Hippocampal formation (tissue), 2 donors: ENCODE results near the gene CPA5.
"Not testable (repeated sequence)": the region's sequence is repeated elsewhere in the genome, so short reads cannot be mapped to it uniquely, and the experiment has no call there.

Experiments
- DNase-seq, 2 donors: peaks; one replicate each; lab custom pipeline; 2025; lab: John Stamatoyannopoulos, UW

Gene CPA5

DNA sequence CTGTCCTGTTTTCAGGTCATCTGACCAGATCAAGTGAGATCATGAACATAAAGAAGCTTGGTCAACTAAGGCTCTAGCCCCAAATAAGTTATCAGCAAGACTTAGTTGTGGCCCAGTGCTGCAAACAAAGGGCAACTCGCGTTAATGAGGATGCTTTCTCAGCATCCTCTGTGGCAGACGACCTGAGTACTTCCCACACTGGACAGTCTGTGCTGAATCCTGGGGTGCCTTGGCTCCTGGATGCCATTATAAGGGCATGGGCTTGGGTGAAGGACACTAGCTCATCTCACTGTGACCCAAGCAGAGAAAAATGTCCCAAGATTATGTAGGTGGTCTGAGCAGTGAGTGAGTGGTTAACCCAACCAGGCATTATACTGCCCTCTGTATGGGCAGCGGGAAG is 13.9 kb downstream of the CPA5 start:
- DNase-seq = no peak

DNA sequence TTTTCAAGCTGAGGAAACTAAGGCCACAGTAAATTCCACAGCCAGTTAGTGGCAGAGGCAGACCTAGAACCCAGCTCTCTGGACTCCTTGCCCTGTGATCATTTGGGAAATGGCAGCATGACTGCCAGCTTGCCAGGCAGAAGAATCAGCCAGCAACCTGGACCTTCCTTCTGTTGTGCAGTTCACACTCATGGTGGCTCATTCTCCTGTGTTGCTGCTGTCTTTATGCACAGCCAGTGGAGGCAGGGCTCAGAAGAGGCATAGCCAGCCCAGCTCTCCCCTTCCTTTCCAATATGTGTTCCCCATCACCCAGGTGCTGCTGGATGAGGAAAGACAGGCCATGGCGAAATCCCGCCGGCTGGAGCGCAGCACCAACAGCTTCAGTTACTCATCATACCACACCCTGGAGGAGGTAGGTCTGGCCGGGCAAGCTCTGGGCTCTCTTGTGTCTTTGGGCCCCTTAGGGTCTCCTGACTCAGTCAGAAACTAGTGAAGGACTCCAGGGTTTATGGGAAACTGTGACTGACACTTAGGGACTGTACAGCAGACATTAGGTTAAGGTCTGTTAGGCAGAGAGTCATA is 14.8 kb downstream of the CPA5 start:
- DNase-seq = no peak

GRCh38 chr7:130360518-130360917 is 15.9 kb downstream of the CPA5 start:
- no peak for DNase-seq

DNA sequence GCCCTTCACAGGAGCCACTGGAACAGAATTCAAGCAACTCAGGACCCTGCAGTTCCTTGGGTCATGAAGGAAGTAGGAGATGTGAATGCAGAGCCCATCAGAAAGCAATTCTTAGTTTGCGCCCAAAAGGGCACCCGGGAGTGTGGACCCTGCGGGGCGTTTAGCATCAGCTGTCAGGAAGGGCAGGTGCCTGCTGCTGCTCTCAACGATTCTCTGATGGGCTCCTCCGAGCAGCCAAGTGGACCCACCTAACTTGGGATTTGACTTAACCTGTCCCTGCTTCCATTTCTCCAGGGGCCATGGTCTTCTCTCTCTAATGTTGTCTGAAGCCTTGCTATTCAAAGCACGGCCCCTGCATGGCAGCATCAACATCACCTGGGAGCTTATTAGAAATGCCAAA is 17.1 kb downstream of the CPA5 start:
- no peak for DNase-seq

- DNase-seq = no peak
Observed at GRCh38 chr7:130362251-130362816, 17.7 kb downstream of the CPA5 start.

DNA sequence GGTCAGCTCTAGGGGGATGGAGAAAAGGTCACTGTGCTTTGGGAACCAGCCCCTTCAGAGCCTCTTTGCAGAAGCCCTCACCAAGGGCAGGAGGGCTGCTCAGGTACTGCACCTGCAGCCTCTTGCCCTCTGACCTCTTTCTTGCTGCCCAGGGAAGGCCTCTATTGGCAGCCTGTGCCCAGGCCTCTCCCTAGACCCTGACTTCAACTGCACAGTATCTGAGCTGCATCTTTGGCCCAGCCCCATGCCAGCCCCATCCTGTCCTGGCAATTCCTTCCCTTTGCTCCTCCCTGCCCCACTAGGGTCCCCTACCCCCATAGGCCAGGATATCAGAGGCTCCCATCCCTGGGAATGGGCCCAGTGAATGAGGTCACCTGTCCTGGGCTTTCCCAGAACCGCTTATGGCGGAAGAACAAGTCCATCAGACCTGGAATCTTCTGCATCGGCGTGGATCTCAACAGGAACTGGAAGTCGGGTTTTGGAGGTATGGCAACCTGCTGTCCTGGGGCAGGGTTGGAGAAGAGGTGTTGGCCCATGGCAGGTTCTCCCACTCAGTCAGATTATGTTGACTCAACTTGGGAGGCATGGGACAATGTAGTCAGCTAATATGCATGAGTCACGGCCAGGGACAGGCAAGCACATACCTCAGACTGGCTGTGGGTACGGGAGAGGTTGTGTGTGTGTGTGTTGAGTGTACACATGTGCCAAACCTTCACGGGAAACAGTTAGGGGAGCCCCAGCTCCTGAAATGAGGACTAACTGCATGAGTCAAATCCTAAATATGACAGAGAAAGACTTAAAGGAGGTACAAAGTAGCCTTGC is 18.6 kb downstream of the CPA5 start:
- DNase-seq = no peak

DNA sequence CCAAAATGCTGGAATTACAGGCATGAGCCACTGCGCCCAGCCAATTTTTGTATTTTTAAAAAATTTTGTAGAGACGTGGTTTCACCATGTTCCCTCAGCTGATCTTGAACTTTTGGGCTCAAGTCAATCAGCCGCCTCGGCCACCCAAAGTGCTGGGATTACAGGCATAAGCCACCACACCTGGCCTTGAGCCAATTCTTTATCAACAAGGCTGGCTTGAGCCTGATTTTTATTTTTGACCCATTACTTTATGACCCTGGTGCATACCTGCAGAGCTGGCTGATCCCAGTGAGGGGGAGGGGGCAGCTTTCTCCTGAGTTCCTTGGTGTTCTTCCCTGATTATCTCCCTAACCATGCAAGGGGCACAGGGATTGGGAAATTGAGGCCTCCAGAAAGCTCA is 19.8 kb downstream of the CPA5 start:
- no peak for DNase-seq

GRCh38 chr7:130365088-130365487 is 20.5 kb downstream of the CPA5 start:
- DNase-seq = no peak

- DNase-seq = peak in 1 of 2 donors; percentile 16
Observed at GRCh38 chr7:130365511-130366441, 21.2 kb downstream of the CPA5 start.

- DNase-seq = no peak
Observed at GRCh38 chr7:130366564-130366963, 21.9 kb downstream of the CPA5 start.

- DNase-seq = no peak
Observed at GRCh38 chr7:130367088-130367755, 22.6 kb downstream of the CPA5 start.

DNA sequence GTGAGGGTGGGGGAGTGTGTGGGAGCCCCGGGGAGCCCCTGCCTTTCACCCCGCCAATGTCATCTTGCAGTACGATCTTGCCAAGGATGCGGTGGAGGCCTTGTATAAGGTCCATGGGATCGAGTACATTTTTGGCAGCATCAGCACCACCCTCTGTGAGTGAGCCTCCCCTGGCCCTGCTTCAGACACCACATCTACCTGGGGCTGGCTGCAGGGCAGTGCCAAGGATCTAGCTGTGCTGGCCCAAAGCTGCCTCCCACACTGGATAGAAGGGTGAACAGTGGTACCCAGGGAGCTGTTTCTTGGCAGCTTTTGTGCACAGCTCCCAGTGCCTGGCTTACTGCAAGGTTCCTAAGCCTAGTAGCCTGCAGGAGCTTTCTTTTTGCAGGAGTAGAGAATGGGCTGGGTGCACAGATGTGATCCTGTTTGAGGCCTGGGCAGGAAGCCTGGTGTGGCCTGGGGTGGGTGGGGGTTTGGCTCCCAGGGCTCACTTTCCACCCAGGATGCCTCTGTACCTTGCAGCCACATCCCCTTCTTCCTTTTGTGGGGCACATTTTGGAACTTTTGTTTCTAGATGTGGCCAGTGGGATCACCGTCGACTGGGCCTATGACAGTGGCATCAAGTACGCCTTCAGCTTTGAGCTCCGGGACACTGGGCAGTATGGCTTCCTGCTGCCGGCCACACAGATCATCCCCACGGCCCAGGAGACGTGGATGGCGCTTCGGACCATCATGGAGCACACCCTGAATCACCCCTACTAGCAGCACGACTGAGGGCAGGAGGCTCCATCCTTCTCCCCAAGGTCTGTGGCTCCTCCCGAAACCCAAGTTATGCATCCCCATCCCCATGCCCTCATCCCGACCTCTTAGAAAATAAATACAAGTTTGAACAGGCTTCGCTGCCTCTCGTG is 23.5 kb downstream of the CPA5 start:
- no peak for DNase-seq

DNA sequence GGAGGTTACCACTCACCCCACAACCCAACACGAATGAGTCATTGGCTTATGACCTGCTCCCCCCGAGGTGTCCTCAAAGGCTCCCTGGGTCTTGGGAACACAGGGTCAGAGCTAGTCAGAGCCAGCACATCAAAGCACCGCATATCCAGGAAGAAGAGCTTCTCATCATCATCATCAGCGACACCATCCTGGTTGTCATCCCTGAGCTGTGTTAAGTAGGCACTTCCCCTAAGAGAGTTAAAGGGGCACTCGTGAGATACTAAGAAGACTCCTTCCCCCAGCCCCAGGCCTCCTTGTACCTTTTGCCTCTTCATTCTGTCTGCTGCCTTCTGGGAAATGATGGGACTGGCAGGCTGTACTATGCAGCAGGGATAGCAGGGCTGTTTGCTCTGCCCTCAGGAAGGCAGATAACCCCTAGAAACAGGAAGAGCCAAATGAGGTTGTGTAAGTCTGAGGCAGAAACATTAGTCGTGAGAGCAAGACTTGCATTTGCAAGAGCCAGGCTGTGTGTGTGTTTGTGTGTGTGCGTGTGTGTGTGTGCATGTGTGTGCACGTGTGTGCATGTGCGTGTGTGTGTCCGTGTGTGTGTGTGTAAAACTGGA is 24.6 kb downstream of the CPA5 start:
- no peak for DNase-seq

DNA sequence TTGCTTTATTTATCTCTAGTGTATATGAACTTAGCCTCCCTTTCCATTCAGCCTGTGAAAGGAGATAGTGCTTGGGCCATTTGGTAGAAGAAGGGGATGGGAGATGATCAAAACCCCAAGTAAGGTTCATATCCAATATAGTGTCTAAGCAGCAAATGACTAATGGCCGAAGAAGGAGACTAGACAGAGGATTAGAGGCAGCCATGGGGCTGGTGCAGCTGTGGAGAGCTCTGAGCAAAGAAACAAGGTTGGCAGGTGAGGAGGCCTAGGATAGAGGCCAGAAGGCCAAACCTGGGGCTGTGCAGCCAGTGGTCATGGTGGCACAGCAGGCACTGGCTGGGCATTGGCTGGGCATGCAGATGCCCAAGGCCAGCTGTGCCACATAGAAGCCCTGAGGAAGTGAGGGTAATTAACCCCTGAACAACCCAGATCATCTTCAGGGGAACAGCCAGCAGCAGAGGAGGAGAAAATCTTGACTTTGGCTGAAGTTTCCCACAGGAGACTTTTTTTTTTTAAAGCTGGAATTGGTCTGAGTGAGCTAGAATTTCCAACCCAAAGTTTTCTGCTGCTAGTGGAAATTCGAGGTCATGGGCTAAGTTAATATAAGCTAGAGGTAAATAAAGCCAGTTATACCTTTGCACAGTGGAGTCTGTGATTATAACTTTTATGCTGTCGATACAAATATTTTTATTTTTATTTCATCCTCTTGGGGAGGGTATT is 25.4 kb downstream of the CPA5 start:
- DNase-seq = no peak

DNA sequence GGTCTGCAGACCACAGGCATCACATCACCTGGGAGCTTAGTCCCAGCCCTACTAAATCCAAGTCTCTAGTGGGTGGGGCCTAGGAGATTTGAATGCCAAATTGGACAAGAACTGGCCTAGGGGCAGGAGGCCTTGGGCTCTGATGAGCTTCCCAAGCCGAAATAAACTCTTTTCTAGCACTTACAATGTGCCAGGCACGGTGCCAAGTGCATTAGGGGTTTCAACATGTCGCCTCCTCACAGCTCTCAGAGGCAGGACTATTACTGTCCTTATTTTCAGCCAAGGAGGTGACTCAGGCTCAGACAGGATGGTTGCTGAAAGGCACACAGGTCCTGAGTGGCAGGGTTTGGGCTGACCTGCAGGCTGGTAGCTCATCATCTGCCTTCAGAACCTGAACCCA is 26.4 kb downstream of the CPA5 start:
- DNase-seq = no peak

DNA sequence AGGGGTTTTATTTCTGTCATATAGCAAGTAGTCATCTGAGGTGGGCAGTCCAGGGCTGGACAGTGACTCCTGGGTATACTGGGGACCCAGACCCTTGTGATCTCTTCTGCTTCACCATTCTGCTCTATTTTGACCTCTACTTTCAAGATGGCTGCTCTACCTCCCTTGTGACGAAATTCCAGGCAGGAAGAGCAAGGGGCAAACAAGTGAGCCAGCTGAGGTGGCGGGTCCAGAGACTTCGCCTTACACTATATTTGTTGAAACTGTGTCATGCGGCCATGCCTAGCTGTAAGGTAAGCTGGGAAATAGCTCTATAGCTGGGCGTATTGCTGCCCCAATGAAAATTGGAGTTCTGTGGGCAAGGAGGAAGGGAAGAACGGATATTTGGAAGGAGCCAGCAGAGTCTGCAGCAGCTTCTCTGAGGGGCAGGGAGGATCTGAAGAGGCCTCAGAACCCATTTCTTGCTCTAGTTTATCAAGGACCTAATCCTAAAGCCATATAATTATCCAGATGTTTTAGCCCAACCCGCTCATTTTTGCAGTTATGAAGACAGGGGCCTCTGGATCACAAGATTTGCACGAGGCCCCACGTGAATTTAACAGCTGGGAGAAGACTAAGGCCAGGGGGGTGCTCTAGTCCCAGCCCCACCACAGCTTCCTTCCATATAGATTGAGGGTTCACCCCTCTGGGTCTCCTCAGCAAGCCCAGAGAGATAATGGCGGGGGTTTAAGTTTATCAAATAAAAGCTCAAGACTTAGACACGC is 28.0 kb downstream of the CPA5 start:
- no peak for DNase-seq

- no peak for DNase-seq
Observed at GRCh38 chr7:130374507-130374906, 29.9 kb downstream of the CPA5 start.

GRCh38 chr7:130376461-130376860 is 31.8 kb downstream of the CPA5 start:
- not testable (repeated sequence) for DNase-seq

DNA sequence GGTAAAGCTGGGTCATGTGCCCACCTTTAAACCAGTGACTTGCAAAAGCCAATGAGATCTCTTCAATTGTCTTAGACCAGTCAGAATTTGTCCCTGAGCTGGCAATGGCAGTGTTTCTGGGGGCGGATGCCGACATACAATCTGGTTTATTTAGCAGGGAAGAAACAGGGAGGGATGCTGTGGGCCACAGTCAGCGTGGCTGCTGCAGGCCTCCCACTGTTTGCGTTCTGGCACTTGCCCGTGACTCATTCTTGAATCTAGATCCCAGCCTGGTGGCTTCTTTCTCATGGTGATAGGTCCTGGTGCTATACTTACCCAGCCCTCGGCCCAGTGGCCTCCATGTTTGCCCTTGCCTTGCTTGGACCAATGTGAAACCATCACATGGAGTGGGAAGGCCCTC is 32.6 kb downstream of the CPA5 start:
- DNase-seq = no peak
